Spleen (tissue), 11 donors: Measurements from ENCODE around the gene CXCL3. TPM values are rescaled to one million over a fixed set of nuclear protein-coding genes. Genes with fewer than 3 reads are reported as not detected.

Source experiments
- DNase-seq: peaks from one replicate; pipeline ENCODE4 v3.0.0-alpha.2; 2020
- H3K27ac ChIP-seq, 8 donors: fragments of 200-600 bp; sonication (generic) in 7 of 8; 1 replicate in 4 of 8; 2 replicates in 4 of 8; pipeline versions ENCODE4 v1.5.0 to v1.8.0; 2016 to 2021; ENCODE audit warnings: inconsistent platforms in 4 of 8, mild to moderate bottlenecking in 4 of 8, moderate library complexity in 1 of 8
- H3K27me3 ChIP-seq, 7 donors: fragments of 200-600 bp; sonication (generic) in 6 of 7; replicated peaks in 1 of 7; 1 replicate in 4 of 7; 2 replicates in 3 of 7; pipeline versions ENCODE4 v1.5.0 to v1.8.0; 2016 to 2021; ENCODE audit warnings: inconsistent platforms in 3 of 7, mild to moderate bottlenecking in 1 of 7
- H3K36me3 ChIP-seq, 6 donors: fragments of 200-600 bp; sonication (generic) in 5 of 6; 1 replicate in 4 of 6; 2 replicates in 2 of 6; pipeline versions ENCODE4 v1.5.0 to v1.8.0; 2016 to 2021; ENCODE audit warnings: inconsistent platforms in 2 of 6
- H3K4me1 ChIP-seq, 6 donors: fragments of 200-600 bp; sonication (generic) in 5 of 6; 1 replicate in 3 of 6; 2 replicates in 3 of 6; pipeline versions ENCODE4 v1.5.0 to v1.8.0; 2016 to 2021; ENCODE audit warnings: inconsistent platforms in 3 of 6
- H3K4me3 ChIP-seq, 8 donors: fragments of 200-600 bp; sonication (generic) in 7 of 8; 1 replicate in 4 of 8; 2 replicates in 4 of 8; pipeline versions ENCODE4 v1.5.0 to v1.8.0; 2016 to 2021; ENCODE audit warnings: inconsistent platforms in 4 of 8, mild to moderate bottlenecking in 4 of 8, moderate library complexity in 2 of 8
- H3K9me3 ChIP-seq, 8 donors: fragments of 200-600 bp; sonication (generic) in 7 of 8; 1 replicate in 4 of 8; 2 replicates in 4 of 8; pipeline versions ENCODE4 v1.5.0 to v1.8.0; 2016 to 2021; ENCODE audit warnings: inconsistent platforms in 4 of 8
- POLR2A ChIP-seq, 3 donors: fragments of 450-650 bp; IDR thresholded peaks; one replicate each; pipeline ENCODE4 v1.5.1; 2017; ENCODE audit warnings: antibody characterized with exemption in 3 of 3, mild to moderate bottlenecking in 1 of 3
- POLR2AphosphoS5 ChIP-seq, 3 donors: sonication (generic); formaldehyde crosslinking; IDR thresholded peaks; one replicate each; pipeline ENCODE4 v1.5.1; 2017; ENCODE audit warnings: antibody characterized with exemption in 3 of 3
- WGBS, 5 donors: extraction: QIAGEN DNeasy Blood & Tissue Kit in 3 of 5; methylation state at CpG; one replicate each; pipeline versions ENCODE4 v1.1.5 to v1.1.7; 2013 to 2018; 5-methylcytosine and 5-hydroxymethylcytosine counted together
- intact Hi-C: fragments of 100-400 bp; cut with DNase I; formaldehyde crosslinking; loops from one replicate; pipeline ENCODE4 v1.15.0; 2023; ENCODE audit warnings: low total_unique reads
- polyA plus RNA-seq, 3 donors: library from polyadenylated mRNA; stranded (reverse); fragments of 200-250 nt; gene quantifications; one replicate each; pipeline ENCODE4 v1.2.1, GENCODE V29; 2013
- small RNA-seq, 4 donors: library from RNA; depleted of rRNA; stranded (forward); fragments of <200 nt; gene quantifications; one replicate each; pipeline ENCODE3, GENCODE V24; 2016
- total RNA-seq, 7 donors: library from RNA; depleted of rRNA in 3 of 7; stranded (reverse); fragments of >200 nt in 3 of 7; fragmentation: NEBNext Ultra II Directional in 4 of 7; extraction: Animal tissue kit (Norgen Biotek cat#: 25700) in 4 of 7; gene quantifications; one replicate each; pipeline versions ENCODE4 v1.1.0 to v1.2.1, GENCODE V29; 2016 to 2021
- TF ChIP-seq, protein P1 (sequence below), 11 experiments: fragments of 200-600 bp in 7 of 11; fragments of 450-650 bp in 4 of 11; sonication (generic) in 4 of 11; IDR thresholded peaks in 8 of 11; conservative IDR thresholded peaks in 3 of 11; 1 replicate in 7 of 11; 2 replicates in 4 of 11; pipeline versions ENCODE4 v1.4.0 to v1.8.0; 2016 to 2021; ENCODE audit warnings: antibody characterized with exemption in 11 of 11, inconsistent platforms in 4 of 11, mild to moderate bottlenecking in 1 of 11
- donor health status: healthy with polysubstance abuse.
- donor health status: DM: no; HTN: no; CAD: no; lungs with moderate emphysema.
- donor health status: DM: no; HTN: no; CAD: no.
- donor health status: Bipolar disorder and iron deficiency.
- donor health status: healthy.
- donor health status: DM: no; HTN: no; CAD: no.
- donor health status: DM: yes; HTN: yes; CAD: no.

CXCL3 gene
- total and polyA plus RNA-seq, 10 donors = 0.52 to 4.0 (median 2.5) TPM

- Histone ChIP-seq H3K4me1 (no peaks in the 10 kb centered on the region), H3K4me3 (no peak overlapping the region), H3K36me3 (no peaks in the 10 kb centered on the region), H3K27me3 (no peaks in the 10 kb centered on the region), H3K27ac (no peak overlapping the region), H3K9me3 (no peaks in the 10 kb centered on the region)
- intact Hi-C loops = no loop called here
- 57 to 82% (median 65%) methylated on average over 3 of the region's 3 CpGs for WGBS, 5 donors
- TF ChIP-seq POLR2A (IDR thresholded peaks at IDR 0.05) (no peak), POLR2AphosphoS5 (IDR thresholded peaks at IDR 0.05) (no peak)
- TF ChIP-seq, protein P1, sequence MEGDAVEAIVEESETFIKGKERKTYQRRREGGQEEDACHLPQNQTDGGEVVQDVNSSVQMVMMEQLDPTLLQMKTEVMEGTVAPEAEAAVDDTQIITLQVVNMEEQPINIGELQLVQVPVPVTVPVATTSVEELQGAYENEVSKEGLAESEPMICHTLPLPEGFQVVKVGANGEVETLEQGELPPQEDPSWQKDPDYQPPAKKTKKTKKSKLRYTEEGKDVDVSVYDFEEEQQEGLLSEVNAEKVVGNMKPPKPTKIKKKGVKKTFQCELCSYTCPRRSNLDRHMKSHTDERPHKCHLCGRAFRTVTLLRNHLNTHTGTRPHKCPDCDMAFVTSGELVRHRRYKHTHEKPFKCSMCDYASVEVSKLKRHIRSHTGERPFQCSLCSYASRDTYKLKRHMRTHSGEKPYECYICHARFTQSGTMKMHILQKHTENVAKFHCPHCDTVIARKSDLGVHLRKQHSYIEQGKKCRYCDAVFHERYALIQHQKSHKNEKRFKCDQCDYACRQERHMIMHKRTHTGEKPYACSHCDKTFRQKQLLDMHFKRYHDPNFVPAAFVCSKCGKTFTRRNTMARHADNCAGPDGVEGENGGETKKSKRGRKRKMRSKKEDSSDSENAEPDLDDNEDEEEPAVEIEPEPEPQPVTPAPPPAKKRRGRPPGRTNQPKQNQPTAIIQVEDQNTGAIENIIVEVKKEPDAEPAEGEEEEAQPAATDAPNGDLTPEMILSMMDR (IDR thresholded peaks at IDR 0.05 in 8 of 11, conservative IDR thresholded peaks at IDR 0.05 in 3 of 11) = no peak
- no peak for DNase-seq
Measured at GRCh38 chr4:73989031-73989430, 49.5 kb downstream of the CXCL3 start.

- Histone ChIP-seq H3K36me3 (no peaks in the 10 kb centered on the region), H3K27ac (no peak within 1 kb of the TSS), H3K27me3 (no peaks in the 10 kb centered on the region), H3K4me3 (no peak within 1 kb of the TSS), H3K4me1 (no peaks in the 10 kb centered on the region), H3K9me3 (no peaks in the 10 kb centered on the region)
- TF ChIP-seq POLR2AphosphoS5 (IDR thresholded peaks at IDR 0.05) = no peak
- TF ChIP-seq POLR2A (IDR thresholded peaks at IDR 0.05) = no peak
- TF ChIP-seq, protein P1 (IDR thresholded peaks at IDR 0.05 in 8 of 11, conservative IDR thresholded peaks at IDR 0.05 in 3 of 11) = no peak
- intact Hi-C loops = no loop called here
- DNase-seq = no peak
- 67 to 87% (median 75%) methylated on average over 2 of the region's 2 CpGs for WGBS, 5 donors
Measured at GRCh38 chr4:73988061-73988460, 50.4 kb downstream of the CXCL3 start, which contains the start of gene PPBP. Gene PPBP, minus strand, starts transcription at chr4:73988190. Its CDS starts 87 bp downstream, at chr4:73988103.

Small RNA genes lying within 50 kb of the gene (small RNA-seq; reads per million reads assigned to genes)
- gene RN7SL218P = 0 reads per million in 4 donors

Other genes starting within 250 kb of the CXCL3 start
- gene CXCL6, start 202.0 kb downstream of the CXCL3 start, total RNA-seq = 100 to 1,000 TPM in 3 of 7 donors, 10 to 100 TPM in 4; 52.7 to 143 (median 87.4) TPM
- gene CXCL6, start 202.0 kb downstream of the CXCL3 start, polyA plus RNA-seq = 10 to 100 TPM; 17.8 to 36.0 (median 29.0) TPM
- gene PF4V1, start 185.4 kb downstream of the CXCL3 start, total RNA-seq = 10 to 100 TPM in 1 of 7 donors, 1 to 10 TPM in 6; 1.3 to 12.3 (median 2.6) TPM
- gene PF4V1, start 185.4 kb downstream of the CXCL3 start, polyA plus RNA-seq = 1 to 10 TPM in 2 of 3 donors, under 1 TPM in 1; 0.67 to 2.0 (median 1.3) TPM
- gene CXCL1, start 169.3 kb downstream of the CXCL3 start, total RNA-seq = 100 to 1,000 TPM; 103 to 208 (median 185) TPM
- 100 to 1,000 TPM in 2 of 3 donors, 10 to 100 TPM in 1; 40.9 to 177 (median 132) TPM for gene CXCL1, start 169.3 kb downstream of the CXCL3 start, polyA plus RNA-seq
- gene PF4, start 56.7 kb downstream of the CXCL3 start, total RNA-seq = 10 to 100 TPM; 19.4 to 92.0 (median 51.0) TPM
- 10 to 100 TPM in 1 of 3 donors, 1 to 10 TPM in 2; 6.0 to 36.9 (median 8.5) TPM for gene PF4, start 56.7 kb downstream of the CXCL3 start, polyA plus RNA-seq
- gene PPBP, start 50.5 kb downstream of the CXCL3 start, total RNA-seq = 100 to 1,000 TPM in 5 of 7 donors, 10 to 100 TPM in 2; 54.8 to 232 (median 146) TPM
- 10 to 100 TPM; 12.9 to 32.0 (median 15.2) TPM for gene PPBP, start 50.5 kb downstream of the CXCL3 start, polyA plus RNA-seq
- 1 to 10 TPM; 1.3 to 3.8 (median 2.4) TPM for gene CXCL5, start 40.0 kb downstream of the CXCL3 start, total RNA-seq
- 1 to 10 TPM in 2 of 3 donors, under 1 TPM in 1; 0.58 to 2.2 (median 1.1) TPM for gene CXCL5, start 40.0 kb downstream of the CXCL3 start, polyA plus RNA-seq
- gene CXCL2, start 60.5 kb upstream of the CXCL3 start, total RNA-seq = 10 to 100 TPM in 2 of 7 donors, 1 to 10 TPM in 5; 4.1 to 15.6 (median 9.1) TPM
- 1 to 10 TPM; 2.9 to 9.3 (median 6.3) TPM for gene CXCL2, start 60.5 kb upstream of the CXCL3 start, polyA plus RNA-seq
- gene MTHFD2L, start 119.4 kb upstream of the CXCL3 start, total RNA-seq = 10 to 100 TPM in 6 of 7 donors, 1 to 10 TPM in 1; 9.2 to 19.7 (median 14.9) TPM
- gene MTHFD2L, start 119.4 kb upstream of the CXCL3 start, polyA plus RNA-seq = 10 to 100 TPM in 1 of 3 donors, 1 to 10 TPM in 2; 7.8 to 10.4 (median 9.3) TPM